Fibroblast of peridontal ligament (primary cell): ENCODE results near the gene CACNA1B.
"Not testable (repeated sequence)": the region's sequence is repeated elsewhere in the genome, so short reads cannot be mapped to it uniquely, and the experiment has no call there.

Experiments used
- DNase-seq: peaks from one replicate; pipeline ENCODE4 v3.0.0-alpha.2; 2010; ENCODE audit errors: extremely low read depth

Gene CACNA1B

GRCh38 chr9:137877506-137878122 lies at the start of gene CACNA1B:
Gene CACNA1B, plus strand, starts transcription at chr9:137877782. Its CDS starts 152 bp downstream, at chr9:137877934.
- DNase-seq, result not testable (repeated sequence)

- DNase-seq, result no peak
Measured at GRCh38 chr9:137827908-137828526, 49.6 kb upstream of the CACNA1B start.

GRCh38 chr9:137828527-137829259 lies 48.9 kb upstream of the CACNA1B start:
- no peak for DNase-seq

GRCh38 chr9:137829260-137829996 lies 48.2 kb upstream of the CACNA1B start:
- no peak for DNase-seq

GRCh38 chr9:137832191-137832700 lies 45.3 kb upstream of the CACNA1B start:
- no peak for DNase-seq

GRCh38 chr9:137832830-137833590 lies 44.6 kb upstream of the CACNA1B start:
- DNase-seq, result no peak

GRCh38 chr9:137833721-137834613 lies 43.6 kb upstream of the CACNA1B start:
- no peak for DNase-seq

GRCh38 chr9:137834846-137835546 lies 42.6 kb upstream of the CACNA1B start:
- DNase-seq, result no peak

- no peak for DNase-seq
Measured at GRCh38 chr9:137836151-137836830, 41.3 kb upstream of the CACNA1B start.

GRCh38 chr9:137836831-137837241 lies 40.7 kb upstream of the CACNA1B start:
- no peak for DNase-seq

GRCh38 chr9:137837345-137838278 lies 40.0 kb upstream of the CACNA1B start:
- DNase-seq, result no peak

GRCh38 chr9:137838576-137838975 lies 39.0 kb upstream of the CACNA1B start:
- no peak for DNase-seq

- DNase-seq, result no peak
Measured at GRCh38 chr9:137843355-137843754, 34.2 kb upstream of the CACNA1B start.

GRCh38 chr9:137851516-137852267 lies 25.9 kb upstream of the CACNA1B start:
- DNase-seq, result no peak

- no peak for DNase-seq
Measured at GRCh38 chr9:137853392-137853995, 24.1 kb upstream of the CACNA1B start.

- DNase-seq, result no peak
Measured at GRCh38 chr9:137860361-137860760, 17.2 kb upstream of the CACNA1B start.
